Peyer's patch (tissue), 4 donors: ENCODE results near the gene BMP8B.

Experiments
- POLR2A ChIP-seq, 2 donors: fragments of 450-650 bp; IDR thresholded peaks; one replicate each; pipeline ENCODE4 v1.5.1; 2017; ENCODE audit warnings: antibody characterized with exemption in 2 of 2, mild to moderate bottlenecking in 2 of 2, moderate library complexity in 2 of 2
- TF ChIP-seq, protein P1 (sequence below), 6 experiments: fragments of 450-650 bp in 4 of 6; fragments of 200-600 bp in 2 of 6; sonication (generic) in 1 of 6; IDR thresholded peaks; one replicate each; pipeline ENCODE4 v1.5.1; 2017 to 2019; ENCODE audit warnings: antibody characterized with exemption in 6 of 6, mild to moderate bottlenecking in 3 of 6, moderate library complexity in 1 of 6

DNA sequence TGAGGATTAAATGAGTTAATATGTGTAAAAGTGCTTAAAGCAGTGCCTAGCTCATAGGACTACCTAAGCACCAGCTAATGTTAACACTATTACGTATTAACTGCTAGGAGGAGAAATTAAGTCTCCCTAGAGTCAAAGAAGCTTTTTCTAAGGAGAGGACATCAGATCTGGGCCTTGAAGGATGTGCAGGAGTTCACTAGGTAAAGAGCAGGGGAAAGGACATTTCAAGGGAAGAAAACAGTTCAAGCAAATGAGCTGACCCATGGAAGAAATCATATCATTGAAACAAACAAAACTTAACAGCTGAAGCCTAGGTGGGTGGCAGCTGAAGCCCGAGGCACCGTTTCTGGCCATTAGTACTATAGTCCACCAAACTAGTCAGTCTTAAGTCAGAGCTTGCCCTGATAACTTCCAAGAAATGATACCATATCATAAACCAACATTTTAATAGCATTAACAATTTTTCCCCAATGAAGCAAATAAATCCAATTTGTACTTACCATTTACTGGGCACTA, 48.0 kb upstream of the BMP8B start:
- TF ChIP-seq, protein P1, sequence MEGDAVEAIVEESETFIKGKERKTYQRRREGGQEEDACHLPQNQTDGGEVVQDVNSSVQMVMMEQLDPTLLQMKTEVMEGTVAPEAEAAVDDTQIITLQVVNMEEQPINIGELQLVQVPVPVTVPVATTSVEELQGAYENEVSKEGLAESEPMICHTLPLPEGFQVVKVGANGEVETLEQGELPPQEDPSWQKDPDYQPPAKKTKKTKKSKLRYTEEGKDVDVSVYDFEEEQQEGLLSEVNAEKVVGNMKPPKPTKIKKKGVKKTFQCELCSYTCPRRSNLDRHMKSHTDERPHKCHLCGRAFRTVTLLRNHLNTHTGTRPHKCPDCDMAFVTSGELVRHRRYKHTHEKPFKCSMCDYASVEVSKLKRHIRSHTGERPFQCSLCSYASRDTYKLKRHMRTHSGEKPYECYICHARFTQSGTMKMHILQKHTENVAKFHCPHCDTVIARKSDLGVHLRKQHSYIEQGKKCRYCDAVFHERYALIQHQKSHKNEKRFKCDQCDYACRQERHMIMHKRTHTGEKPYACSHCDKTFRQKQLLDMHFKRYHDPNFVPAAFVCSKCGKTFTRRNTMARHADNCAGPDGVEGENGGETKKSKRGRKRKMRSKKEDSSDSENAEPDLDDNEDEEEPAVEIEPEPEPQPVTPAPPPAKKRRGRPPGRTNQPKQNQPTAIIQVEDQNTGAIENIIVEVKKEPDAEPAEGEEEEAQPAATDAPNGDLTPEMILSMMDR (IDR thresholded peaks at IDR 0.05) = no peak
- TF ChIP-seq POLR2A (IDR thresholded peaks at IDR 0.05) = no peak
